C4-2B (cell line): ENCODE data around the gene THADA.
"Not testable (repeated sequence)": the region's sequence is repeated elsewhere in the genome, so short reads cannot be mapped to it uniquely, and the experiment has no call there.

Source experiments
- ZFX ChIP-seq: fragments of 450-650 bp; IDR thresholded peaks from 2 replicates; pipeline ENCODE4 v1.6.1; 2017
- TF ChIP-seq, protein P1 (sequence below): fragments of 450-650 bp; conservative IDR thresholded peaks from 2 replicates; pipeline ENCODE4 v1.5.1; 2017; ENCODE audit warnings: mild to moderate bottlenecking

DNA sequence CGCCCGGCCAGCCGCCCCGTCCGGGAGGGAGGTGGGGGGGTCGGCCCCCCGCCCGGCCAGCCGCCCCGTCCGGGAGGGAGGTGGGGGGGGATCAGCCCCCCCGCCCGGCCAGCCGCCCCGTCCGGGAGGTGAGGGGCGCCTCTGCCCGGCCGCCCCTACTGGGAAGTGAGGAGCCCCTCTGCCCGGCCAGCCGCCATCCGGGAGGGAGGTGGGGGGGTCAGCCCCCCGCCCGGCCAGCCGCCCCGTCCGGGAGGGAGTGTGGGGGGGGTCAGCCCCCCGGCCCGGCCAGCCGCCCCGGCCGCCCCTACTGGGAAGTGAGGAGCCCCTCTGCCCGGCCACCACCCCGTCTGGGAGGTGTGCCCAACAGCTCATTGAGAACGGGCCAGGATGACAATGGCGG lies 298.1 kb downstream of the THADA start:
- TF ChIP-seq, protein P1, sequence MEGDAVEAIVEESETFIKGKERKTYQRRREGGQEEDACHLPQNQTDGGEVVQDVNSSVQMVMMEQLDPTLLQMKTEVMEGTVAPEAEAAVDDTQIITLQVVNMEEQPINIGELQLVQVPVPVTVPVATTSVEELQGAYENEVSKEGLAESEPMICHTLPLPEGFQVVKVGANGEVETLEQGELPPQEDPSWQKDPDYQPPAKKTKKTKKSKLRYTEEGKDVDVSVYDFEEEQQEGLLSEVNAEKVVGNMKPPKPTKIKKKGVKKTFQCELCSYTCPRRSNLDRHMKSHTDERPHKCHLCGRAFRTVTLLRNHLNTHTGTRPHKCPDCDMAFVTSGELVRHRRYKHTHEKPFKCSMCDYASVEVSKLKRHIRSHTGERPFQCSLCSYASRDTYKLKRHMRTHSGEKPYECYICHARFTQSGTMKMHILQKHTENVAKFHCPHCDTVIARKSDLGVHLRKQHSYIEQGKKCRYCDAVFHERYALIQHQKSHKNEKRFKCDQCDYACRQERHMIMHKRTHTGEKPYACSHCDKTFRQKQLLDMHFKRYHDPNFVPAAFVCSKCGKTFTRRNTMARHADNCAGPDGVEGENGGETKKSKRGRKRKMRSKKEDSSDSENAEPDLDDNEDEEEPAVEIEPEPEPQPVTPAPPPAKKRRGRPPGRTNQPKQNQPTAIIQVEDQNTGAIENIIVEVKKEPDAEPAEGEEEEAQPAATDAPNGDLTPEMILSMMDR: not testable (repeated sequence)
- TF ChIP-seq ZFX: not testable (repeated sequence)
